DMS 273 (cell line): ENCODE data around the gene HMX1.

ENCODE experiments used
- DNase-seq: peaks from one replicate; lab custom pipeline; 2025; ENCODE audit not compliant: unreplicated experiment; lab: John Stamatoyannopoulos, UW

HMX1 gene

GRCh38 chr4:8910100-8910821 lies 38.6 kb upstream of the HMX1 start:
- no peak for DNase-seq

- DNase-seq, result no peak
Observed at GRCh38 chr4:8909548-8909947, 37.9 kb upstream of the HMX1 start.

- no peak for DNase-seq
Observed at GRCh38 chr4:8908206-8908893, 36.7 kb upstream of the HMX1 start.

GRCh38 chr4:8907596-8908205 lies 36.1 kb upstream of the HMX1 start:
- no peak for DNase-seq

- no peak for DNase-seq
Observed at GRCh38 chr4:8906991-8907595, 35.5 kb upstream of the HMX1 start.

- DNase-seq, result no peak
Observed at GRCh38 chr4:8906668-8906970, 35.0 kb upstream of the HMX1 start.

- DNase-seq, result no peak
Observed at GRCh38 chr4:8905773-8906667, 34.4 kb upstream of the HMX1 start.

GRCh38 chr4:8905226-8905772 lies 33.7 kb upstream of the HMX1 start:
- DNase-seq, result no peak

- no peak for DNase-seq
Observed at GRCh38 chr4:8904666-8905065, 33.0 kb upstream of the HMX1 start.

- no peak for DNase-seq
Observed at GRCh38 chr4:8904041-8904501, 32.4 kb upstream of the HMX1 start.

- DNase-seq, result no peak
Observed at GRCh38 chr4:8901335-8901734, 29.7 kb upstream of the HMX1 start.

- no peak for DNase-seq
Observed at GRCh38 chr4:8900588-8900987, 28.9 kb upstream of the HMX1 start.

- peak; percentile 12 for DNase-seq
Observed at GRCh38 chr4:8898419-8898818, 26.8 kb upstream of the HMX1 start.

- DNase-seq, result no peak
Observed at GRCh38 chr4:8897251-8898167, 25.9 kb upstream of the HMX1 start.

- no peak for DNase-seq
Observed at GRCh38 chr4:8896506-8896905, 24.9 kb upstream of the HMX1 start.

- no peak for DNase-seq
Observed at GRCh38 chr4:8896071-8896470, 24.4 kb upstream of the HMX1 start.

- no peak for DNase-seq
Observed at GRCh38 chr4:8895295-8895694, 23.7 kb upstream of the HMX1 start.

GRCh38 chr4:8894424-8894816 lies 22.8 kb upstream of the HMX1 start:
- DNase-seq, result no peak

GRCh38 chr4:8893624-8894423 lies 22.2 kb upstream of the HMX1 start:
- peak; percentile 45 for DNase-seq
